Stomach (tissue), 9 donors: ENCODE results near the gene FAM13B. TPM values are rescaled to one million over a fixed set of nuclear protein-coding genes. Genes with fewer than 3 reads are reported as not detected.

Source experiments
- DNase-seq, 2 donors: peaks; one replicate each; pipeline versions ENCODE4 v3.0.0 to v3.0.0-alpha.2; 2013 to 2019
- H3K27ac ChIP-seq, 5 donors: fragments of 200-600 bp in 4 of 5; sonication (generic) in 4 of 5; one replicate each; pipeline ENCODE4 v1.5.1; 2013 to 2019; ENCODE audit warnings: mild to moderate bottlenecking in 1 of 5, moderate library complexity in 1 of 5
- H3K27me3 ChIP-seq, 3 donors: fragments of 200-600 bp; sonication (generic); one replicate each; pipeline ENCODE4 v1.5.1; 2017 to 2019; ENCODE audit warnings: mixed run types in 1 of 3
- H3K36me3 ChIP-seq, 4 donors: fragments of 200-600 bp; sonication (generic); 1 replicate in 3 of 4; 2 replicates in 1 of 4; pipeline ENCODE4 v1.5.1; 2016 to 2019
- H3K4me1 ChIP-seq, 4 donors: fragments of 200-600 bp; sonication (generic); one replicate each; pipeline ENCODE4 v1.5.1; 2016 to 2019
- H3K4me3 ChIP-seq, 4 donors: fragments of 200-600 bp; sonication (generic) in 3 of 4; one replicate each; pipeline ENCODE4 v1.5.1; 2016 to 2019; ENCODE audit warnings: mild to moderate bottlenecking in 1 of 4
- H3K9me3 ChIP-seq, 4 donors: fragments of 200-600 bp; sonication (generic); one replicate each; pipeline ENCODE4 v1.5.1; 2016 to 2019
- CTCF ChIP-seq, 7 experiments: fragments of 450-650 bp in 4 of 7; fragments of 200-600 bp in 3 of 7; sonication (generic) in 3 of 7; IDR thresholded peaks; one replicate each; pipeline ENCODE4 v1.5.1; 2016 to 2019; ENCODE audit warnings: antibody characterized with exemption in 7 of 7, control low read depth in 2 of 7, mild to moderate bottlenecking in 1 of 7
- EP300 ChIP-seq: sonication (generic); formaldehyde crosslinking; IDR thresholded peaks from one replicate; pipeline ENCODE4 v1.6.1; 2017; ENCODE audit warnings: antibody characterized with exemption
- POLR2A ChIP-seq, 4 donors: fragments of 450-650 bp; IDR thresholded peaks; one replicate each; pipeline ENCODE4 v1.6.1; 2016; ENCODE audit warnings: antibody characterized with exemption in 4 of 4, control low read depth in 2 of 4, mild to moderate bottlenecking in 1 of 4, moderate library complexity in 1 of 4
- POLR2AphosphoS5 ChIP-seq, 3 donors: sonication (generic); formaldehyde crosslinking; IDR thresholded peaks; one replicate each; pipeline ENCODE4 v1.6.1; 2016; ENCODE audit warnings: antibody characterized with exemption in 3 of 3
- WGBS, 5 donors: extraction: QIAGEN DNeasy Blood & Tissue Kit in 3 of 5; methylation state at CpG; one replicate each; pipeline versions ENCODE4 v1.1.5 to v1.1.7; 2013 to 2018; 5-methylcytosine and 5-hydroxymethylcytosine counted together
- intact Hi-C: fragments of 100-400 bp; cut with DNase I; formaldehyde crosslinking; loops from one replicate; pipeline ENCODE4 v1.15.1; 2023; ENCODE audit warnings: low total_unique reads
- polyA plus RNA-seq, 3 donors: library from polyadenylated mRNA; stranded (reverse); fragments of 200-250 nt; gene quantifications; one replicate each; pipeline ENCODE4 v1.2.3, GENCODE V29; 2013
- total RNA-seq, 5 donors: library from RNA; depleted of rRNA; stranded (reverse); fragments of >200 nt; gene quantifications; one replicate each; pipeline versions ENCODE4 v1.1.0 to v1.2.3, GENCODE V29; 2014 to 2016
- donor health status: healthy with polysubstance abuse.
- donor health status: Bipolar disorder and iron deficiency.
- donor health status: healthy.

Gene FAM13B
- total and polyA plus RNA-seq, 8 donors = 7.0 to 66.6 (median 24.2) TPM

GRCh38 chr5:138011991-138012390 is 20.9 kb downstream of the FAM13B start:
- H3K4me1 ChIP-seq = no peaks in the 10 kb centered on the region
- H3K4me3 ChIP-seq = no peak overlapping the region
- DNase-seq = no peak
- H3K9me3 ChIP-seq = no peaks in the 10 kb centered on the region
- H3K27ac ChIP-seq = no peak overlapping the region
- no peak for TF ChIP-seq POLR2AphosphoS5 (IDR thresholded peaks at IDR 0.05)
- TF ChIP-seq EP300 = no peak
- intact Hi-C loops = no loop called here
- H3K36me3 ChIP-seq = peaks cover 19 to 81% (median 71%) of the 10 kb centered on the region in 4 donors
- H3K27me3 ChIP-seq = no peaks in the 10 kb centered on the region

GRCh38 chr5:138000102-138000723 is 32.7 kb downstream of the FAM13B start:
- Histone ChIP-seq H3K9me3 (no peaks in the 10 kb centered on the region), H3K27ac (peak overlapping the region in 2 of 5 donors; percentile 48 to 66), H3K27me3 (no peaks in the 10 kb centered on the region), H3K4me1 (peaks cover 0 to 47% (median 13%) of the 10 kb centered on the region in 4 donors), H3K4me3 (no peak overlapping the region), H3K36me3 (peaks cover 4 to 55% (median 46%) of the 10 kb centered on the region in 4 donors)
- no peak for DNase-seq
- TF ChIP-seq POLR2A (IDR thresholded peaks at IDR 0.05) = no peak
- peak in 1 of 3 donors; percentile 62 for TF ChIP-seq POLR2AphosphoS5 (IDR thresholded peaks at IDR 0.05)
- TF ChIP-seq EP300 = no peak
- intact Hi-C loops = no loop called here
- 72 to 91% (median 86%) methylated on average over 6 of the region's 6 CpGs for WGBS, 5 donors

GRCh38 chr5:137997726-137998213 is 35.1 kb downstream of the FAM13B start:
- WGBS, 5 donors = 89 to 100% (median 92%) methylated on average over 1 of the region's 1 CpG
- H3K36me3 ChIP-seq = peaks cover 0 to 43% (median 27%) of the 10 kb centered on the region in 4 donors

GRCh38 chr5:137995749-137996128 is 37.1 kb downstream of the FAM13B start:
- no peaks in the 10 kb centered on the region for H3K9me3 ChIP-seq
- H3K4me1 ChIP-seq = peaks cover 0 to 55% (median 25%) of the 10 kb centered on the region in 4 donors
- TF ChIP-seq EP300 (no peak), POLR2A (IDR thresholded peaks at IDR 0.05) (no peak), POLR2AphosphoS5 (IDR thresholded peaks at IDR 0.05) (no peak), CTCF (IDR thresholded peaks at IDR 0.05) (no peak)
- no peaks in the 10 kb centered on the region for H3K27me3 ChIP-seq
- no peak overlapping the region for H3K27ac ChIP-seq
- no peak for DNase-seq
- H3K36me3 ChIP-seq = peaks cover 0 to 35% (median 26%) of the 10 kb centered on the region in 4 donors
- 56 to 74% (median 69%) methylated on average over 3 of the region's 3 CpGs for WGBS, 5 donors
- intact Hi-C loops = no loop called here
- H3K4me3 ChIP-seq = no peak overlapping the region

More at GRCh38 chr5:137997726-137998213, 35.1 kb downstream of the FAM13B start:
- H3K27ac ChIP-seq = no peak overlapping the region
- no peak for DNase-seq
- H3K4me3 ChIP-seq = no peak overlapping the region
- TF ChIP-seq POLR2AphosphoS5 (IDR thresholded peaks at IDR 0.05) (no peak), POLR2A (IDR thresholded peaks at IDR 0.05) (no peak), CTCF (IDR thresholded peaks at IDR 0.05) (no peak), EP300 (no peak)
- peaks cover 0 to 66% (median 25%) of the 10 kb centered on the region in 4 donors for H3K4me1 ChIP-seq
- H3K27me3 ChIP-seq = no peaks in the 10 kb centered on the region
- H3K9me3 ChIP-seq = no peaks in the 10 kb centered on the region
- intact Hi-C loops = no loop called here

- intact Hi-C loops = no loop called here
- Histone ChIP-seq H3K27ac (peak overlapping the region in 1 of 5 donors; percentile 15), H3K4me1 (peaks cover 0 to 50% (median 25%) of the 10 kb centered on the region in 4 donors), H3K36me3 (peaks cover 0 to 31% (median 25%) of the 10 kb centered on the region in 4 donors), H3K9me3 (no peaks in the 10 kb centered on the region), H3K4me3 (no peak overlapping the region), H3K27me3 (no peaks in the 10 kb centered on the region)
- 12 to 19% (median 16%) methylated on average over 2 of the region's 2 CpGs for WGBS, 5 donors
- TF ChIP-seq EP300 (no peak), CTCF (IDR thresholded peaks at IDR 0.05) (no peak), POLR2AphosphoS5 (IDR thresholded peaks at IDR 0.05) (no peak), POLR2A (IDR thresholded peaks at IDR 0.05) (no peak)
- DNase-seq = peak in 1 of 2 donors; percentile 22
These were observed 37.7 kb downstream of the FAM13B start for GRCh38 chr5:137995077-137995748.
